Brain pericyte (primary cell): Measurements from ENCODE around the gene DUS1L.
"Not testable (repeated sequence)": the region's sequence is repeated elsewhere in the genome, so short reads cannot be mapped to it uniquely, and the experiment has no call there.

Experiments used
- DNase-seq: peaks from one replicate; pipeline ENCODE4 v3.0.0-alpha.2; 2012; ENCODE audit warnings: low read depth, low spot score

The DUS1L gene

DNA sequence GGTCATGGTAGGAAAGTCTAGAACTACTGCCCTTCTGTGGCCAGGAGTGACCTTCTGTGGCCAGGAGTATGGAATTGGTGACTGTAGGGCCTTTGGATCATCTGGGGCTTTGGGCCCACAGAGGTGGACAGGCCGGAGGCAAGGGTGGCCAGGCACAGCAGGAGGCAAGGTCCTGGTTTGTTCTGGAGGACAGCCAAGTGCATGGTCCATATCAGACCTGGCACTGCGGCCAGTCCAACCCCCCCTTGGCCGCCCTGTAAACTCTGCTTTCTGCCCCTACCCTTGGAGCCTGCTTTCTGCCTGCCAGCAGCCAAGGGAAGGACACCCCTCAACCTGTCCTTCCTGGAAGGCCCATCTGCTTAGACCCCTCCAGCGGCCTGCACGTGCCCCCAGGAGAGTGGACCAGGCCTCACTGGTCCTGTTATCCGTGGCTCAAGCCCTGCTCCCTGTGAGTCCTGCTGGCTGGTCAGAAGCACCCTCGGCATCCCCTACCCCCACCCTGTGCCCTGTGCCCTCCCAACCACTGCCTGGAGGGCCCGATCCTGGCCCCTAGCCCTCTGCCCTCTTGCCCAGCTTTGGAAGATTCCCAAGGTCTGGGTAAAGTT is 25.8 kb downstream of the DUS1L start:
- DNase-seq = no peak

DNA sequence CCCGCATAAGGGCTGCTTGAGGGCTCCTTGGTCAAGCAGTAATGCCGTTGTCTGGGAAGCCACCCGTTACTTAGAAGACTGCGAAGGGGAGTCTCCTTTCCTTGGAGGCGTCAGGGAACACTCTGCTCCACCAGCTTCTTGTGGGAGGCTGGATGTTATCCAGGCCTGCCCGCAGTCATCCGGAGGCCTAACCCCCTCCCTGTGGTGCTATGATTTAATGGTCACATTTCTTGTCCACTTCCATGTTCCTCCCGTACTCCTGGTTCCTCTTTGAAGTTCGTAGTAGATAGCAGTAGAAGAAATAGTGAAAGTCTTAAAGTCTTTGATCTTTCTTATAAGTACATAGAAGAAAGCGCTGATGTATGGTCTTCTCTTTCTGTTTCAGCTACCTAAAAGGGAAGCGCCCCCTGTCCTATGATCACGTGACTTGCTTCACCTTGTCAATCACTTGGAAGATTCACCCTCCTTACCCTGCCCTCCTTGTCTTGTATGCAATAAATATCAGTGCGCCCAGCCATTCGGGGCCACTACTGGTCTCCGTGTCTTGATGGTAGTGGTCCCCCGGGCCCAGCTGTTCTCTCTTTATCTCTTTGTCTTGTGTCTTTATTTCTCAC is 26.7 kb downstream of the DUS1L start:
- not testable (repeated sequence) for DNase-seq

DNA sequence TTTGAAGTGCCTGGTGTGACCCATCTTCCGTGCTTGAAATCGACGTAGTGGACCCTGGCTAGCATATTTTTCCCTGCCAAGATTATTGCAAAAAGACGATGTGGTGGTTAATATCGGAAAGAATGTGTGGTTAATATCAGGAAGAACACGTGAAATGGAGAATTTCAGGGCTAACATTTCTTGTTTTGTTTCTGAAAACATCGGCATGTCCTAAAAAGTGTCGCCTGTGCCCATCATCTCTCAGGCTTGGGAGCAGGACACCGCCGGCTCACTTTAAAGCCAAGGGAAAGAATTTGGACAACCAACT is 27.8 kb downstream of the DUS1L start:
- DNase-seq = no peak

DNA sequence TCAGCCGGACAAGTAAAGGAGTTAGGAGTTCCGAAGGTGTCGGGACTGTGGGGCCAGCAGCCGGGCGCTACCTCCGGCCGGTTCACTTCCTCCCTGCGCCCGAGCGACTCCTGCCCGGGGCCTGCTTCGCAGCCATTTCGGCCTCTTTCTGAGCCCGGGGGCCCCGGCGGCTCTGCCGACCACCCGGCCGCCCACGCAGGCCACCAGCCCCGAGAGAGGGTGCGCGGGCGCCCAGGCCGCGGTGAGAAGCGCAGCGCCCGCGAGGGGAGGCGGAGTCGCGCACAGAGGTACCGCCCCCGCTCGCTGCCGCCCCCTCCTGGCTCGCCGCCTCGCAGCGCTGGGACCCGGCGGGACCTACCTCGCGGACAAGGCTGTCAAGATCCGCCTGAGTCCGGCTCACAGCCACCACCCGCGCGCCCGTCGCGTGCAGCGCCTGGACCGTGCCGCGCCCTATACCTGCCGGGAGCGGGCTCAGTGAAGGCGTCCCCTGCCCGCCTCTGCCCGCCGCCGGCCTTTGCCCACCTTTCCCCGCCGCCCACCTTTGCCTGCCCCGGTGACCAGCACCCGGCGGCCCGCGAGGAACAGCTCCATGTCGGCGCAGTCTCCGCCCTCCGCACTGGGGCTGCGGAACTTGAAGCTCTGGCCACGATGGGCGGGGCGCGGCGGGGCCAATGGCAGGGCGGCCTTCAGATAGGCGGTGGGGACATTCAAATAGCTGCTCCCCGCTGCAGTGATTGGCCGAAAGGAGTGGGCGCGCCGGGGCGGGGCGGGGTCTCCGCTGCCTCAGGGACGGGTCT is 28.3 kb downstream of the DUS1L start, which contains the start of gene DCXR:
Gene DCXR (minus strand): TSS at position 606 of the 797 bp plus-strand sequence. CDS start 15 bp downstream, at position 591.
- DNase-seq = peak; percentile 83

DNA sequence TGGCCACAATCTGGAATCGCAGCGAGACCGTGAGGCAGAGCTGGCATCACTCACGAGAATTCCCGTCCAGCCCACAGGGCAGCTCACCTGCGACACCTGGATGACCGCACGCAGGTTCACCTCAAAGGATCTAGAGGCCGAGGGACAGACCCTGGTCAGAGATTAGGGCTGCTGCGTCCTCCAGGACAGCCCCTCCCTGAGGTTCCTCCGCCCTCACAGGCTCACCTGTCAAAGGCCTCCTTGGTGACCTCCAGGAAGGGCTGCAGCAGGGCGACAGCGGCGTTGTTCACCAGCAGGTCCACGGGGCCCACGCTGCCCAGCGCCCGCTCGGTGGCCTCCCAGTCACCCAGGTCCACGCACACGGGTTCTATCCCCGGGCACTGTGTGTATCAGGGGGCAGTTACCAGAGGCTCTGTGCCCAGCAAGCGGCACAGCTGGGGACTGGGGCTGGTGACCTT is 28.9 kb downstream of the DUS1L start:
- no peak for DNase-seq

DNA sequence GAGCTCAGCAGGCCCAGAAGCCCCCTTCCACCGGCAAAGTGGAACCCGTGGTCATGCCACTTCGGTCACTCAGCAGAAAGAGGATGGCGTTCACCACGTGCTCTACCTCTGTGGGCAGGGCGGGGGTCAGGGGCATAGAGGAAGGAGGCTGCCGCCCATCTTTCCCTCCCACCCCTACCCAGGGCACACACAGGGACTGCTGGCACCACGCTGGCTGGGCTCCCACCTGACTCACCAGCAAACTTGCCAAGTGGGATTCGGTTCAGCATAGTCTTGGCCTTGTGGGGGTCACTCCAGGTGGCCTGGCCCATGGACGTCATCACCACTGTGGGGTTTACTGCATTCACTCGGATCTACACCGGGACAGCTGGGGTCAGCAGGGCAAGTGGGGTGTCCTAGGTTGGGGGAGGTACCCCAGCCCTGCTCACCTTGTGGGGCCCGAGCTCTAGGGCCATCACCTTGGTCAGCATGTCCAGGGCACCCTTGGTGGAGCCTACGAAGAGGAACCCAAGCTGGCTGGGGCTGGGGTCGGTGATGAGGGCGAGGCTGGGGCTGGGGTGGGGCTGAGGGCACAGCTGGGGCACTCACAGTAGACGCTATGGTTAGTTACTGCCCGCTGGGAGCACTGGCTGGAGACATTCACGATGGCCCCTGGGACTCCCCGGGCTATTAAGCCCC is 29.5 kb downstream of the DUS1L start:
- DNase-seq = no peak

DNA sequence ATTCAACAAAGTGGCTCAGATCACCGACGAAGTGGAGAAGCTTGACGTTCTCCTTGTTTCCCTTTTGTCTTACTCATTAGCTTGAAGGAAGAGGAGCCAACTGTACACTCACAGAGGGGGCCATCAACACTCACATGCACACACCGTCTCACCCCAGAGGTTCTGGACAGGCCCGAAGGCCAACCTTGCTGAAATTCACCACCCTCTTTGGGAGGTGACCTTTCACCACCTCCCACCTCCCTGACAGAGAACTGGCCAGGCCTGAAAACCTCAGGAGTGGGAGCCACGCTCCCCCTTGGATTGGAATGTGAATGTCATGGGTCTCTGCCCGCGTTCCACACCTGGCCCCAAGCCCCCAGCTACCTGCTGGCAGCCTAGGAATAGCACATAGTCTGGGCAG is 30.1 kb downstream of the DUS1L start:
- DNase-seq = no peak

DNA sequence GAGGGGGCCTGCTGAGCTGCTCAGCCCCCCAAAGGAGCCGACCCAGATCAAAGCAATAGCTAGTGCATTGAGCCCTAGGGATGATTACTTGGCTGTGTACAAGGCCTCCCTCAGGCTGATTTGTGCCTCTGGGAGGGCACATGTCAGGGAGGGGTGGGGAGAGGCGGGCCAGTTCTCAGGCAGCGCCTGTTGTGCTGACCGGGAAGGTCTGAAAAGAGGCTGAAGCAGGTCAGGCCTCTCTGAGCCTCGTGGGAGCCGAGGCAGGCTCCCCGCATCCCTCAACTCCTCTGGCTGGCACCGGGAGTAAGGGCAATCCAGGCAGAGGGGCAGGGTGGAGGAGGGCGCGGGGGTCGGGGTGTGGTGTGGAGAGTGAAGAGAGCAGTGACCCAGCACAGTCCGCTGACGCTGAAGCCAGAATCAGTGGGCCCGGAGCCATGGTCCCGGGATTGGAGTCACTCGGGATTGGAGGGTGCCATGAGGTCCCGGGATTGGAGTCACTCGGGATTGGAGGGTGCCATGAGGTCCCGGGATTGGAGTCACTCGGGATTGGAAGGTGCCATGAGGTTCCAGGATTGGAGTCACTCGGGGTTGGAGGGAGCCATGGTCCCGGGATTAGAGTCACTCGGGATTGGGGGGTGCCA is 31.1 kb downstream of the DUS1L start:
- no peak for DNase-seq

DNA sequence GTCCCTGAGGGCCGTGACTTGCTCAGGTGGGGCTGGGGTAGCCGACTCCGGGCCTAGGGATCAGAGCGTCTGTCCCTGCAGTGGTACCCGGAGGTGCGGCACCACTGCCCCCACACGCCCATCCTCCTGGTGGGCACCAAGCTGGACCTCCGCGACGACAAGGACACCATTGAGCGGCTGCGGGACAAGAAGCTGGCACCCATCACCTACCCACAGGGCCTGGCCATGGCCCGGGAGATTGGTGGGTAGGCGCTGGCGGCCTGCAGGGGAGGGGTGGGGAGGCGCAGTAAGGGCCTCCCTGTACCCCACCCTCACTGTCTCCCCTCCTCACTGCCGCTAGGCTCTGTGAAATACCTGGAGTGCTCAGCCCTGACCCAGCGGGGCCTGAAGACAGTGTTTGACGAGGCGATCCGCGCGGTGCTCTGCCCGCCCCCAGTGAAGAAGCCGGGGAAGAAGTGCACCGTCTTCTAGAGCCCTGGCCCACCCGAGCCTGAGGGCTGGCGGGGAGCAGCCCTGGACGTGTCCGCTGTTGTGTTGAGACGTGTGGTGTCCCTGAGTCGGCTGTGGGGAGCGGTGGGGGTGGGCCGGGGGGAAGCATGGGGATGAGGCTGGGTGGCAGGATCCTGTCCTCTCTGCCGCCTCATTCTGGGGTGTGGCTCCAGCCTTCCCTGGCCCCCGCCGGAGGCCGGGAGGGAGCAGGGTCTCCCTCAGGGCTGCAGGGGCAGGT is 32.1 kb downstream of the DUS1L start:
- no peak for DNase-seq

DNA sequence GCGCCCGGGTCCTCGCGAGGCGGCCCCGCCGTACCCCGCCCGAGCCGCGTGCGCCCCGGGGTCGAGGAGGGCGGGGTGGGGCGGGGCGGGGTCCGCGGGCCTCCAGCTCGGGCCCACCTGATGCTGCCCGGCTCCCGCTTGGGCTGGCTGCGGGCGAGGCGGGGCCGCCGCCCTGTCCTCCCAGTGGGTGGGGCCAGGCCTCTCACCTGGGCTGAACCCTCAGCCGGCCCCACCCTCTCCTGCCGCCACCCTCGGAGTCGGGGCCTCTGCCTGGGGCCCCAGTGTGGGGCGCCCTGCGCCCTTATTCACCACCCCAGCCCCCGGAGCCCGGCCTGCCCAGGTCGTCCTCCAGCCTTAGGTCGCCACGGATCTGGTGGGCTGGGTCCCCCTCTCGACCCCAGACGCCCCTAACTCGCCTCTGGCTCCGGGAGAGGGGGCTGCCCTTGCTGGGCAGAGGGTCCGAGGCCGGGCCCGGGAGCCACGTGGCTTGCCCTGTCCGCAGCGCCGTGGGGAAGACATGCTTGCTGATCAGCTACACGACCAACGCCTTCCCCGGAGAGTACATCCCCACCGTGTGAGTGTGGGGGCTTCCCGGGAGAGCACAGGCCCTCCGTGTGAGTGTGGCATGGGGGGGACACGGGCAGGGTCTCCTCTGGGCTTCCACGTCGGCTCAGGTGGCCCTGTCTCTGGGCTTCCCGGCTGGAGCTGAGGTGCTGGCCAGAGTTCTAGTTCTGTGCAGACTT is 33.5 kb downstream of the DUS1L start:
- DNase-seq = no peak

DNA sequence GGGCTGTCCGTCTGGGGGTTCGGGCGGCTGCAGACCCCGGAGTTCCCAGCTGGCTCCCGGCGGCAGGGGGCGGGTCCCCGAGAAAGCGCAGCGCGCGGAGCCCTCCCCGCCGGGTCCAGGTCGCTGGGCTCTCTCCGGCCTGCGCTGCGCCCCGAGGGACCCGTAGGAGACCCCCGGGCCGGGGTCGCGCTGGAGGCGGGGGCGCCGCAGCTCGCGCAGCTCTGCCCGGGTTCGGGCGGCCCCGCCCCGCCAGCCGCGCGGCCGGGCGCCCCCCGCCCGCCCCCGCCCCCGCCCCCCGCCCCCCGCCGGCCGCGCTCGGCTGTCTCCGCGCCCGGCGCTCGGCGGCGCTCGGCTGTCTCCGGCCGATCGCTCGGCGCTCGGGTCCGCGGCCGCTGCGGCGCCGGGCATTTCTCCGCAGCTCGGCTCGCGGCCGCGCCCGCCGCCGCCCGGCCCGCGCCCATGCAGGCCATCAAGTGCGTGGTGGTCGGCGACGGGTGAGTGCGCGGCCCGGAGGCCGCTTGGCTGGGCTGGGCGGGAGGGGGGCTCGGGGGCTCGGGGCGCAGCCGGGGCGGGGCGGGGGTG is 34.2 kb downstream of the DUS1L start, which contains the start of gene RAC3:
Gene RAC3 (plus strand): TSS at position 376 of the 582 bp plus-strand sequence. CDS start 84 bp downstream, at position 460.
- DNase-seq = no peak

DNA sequence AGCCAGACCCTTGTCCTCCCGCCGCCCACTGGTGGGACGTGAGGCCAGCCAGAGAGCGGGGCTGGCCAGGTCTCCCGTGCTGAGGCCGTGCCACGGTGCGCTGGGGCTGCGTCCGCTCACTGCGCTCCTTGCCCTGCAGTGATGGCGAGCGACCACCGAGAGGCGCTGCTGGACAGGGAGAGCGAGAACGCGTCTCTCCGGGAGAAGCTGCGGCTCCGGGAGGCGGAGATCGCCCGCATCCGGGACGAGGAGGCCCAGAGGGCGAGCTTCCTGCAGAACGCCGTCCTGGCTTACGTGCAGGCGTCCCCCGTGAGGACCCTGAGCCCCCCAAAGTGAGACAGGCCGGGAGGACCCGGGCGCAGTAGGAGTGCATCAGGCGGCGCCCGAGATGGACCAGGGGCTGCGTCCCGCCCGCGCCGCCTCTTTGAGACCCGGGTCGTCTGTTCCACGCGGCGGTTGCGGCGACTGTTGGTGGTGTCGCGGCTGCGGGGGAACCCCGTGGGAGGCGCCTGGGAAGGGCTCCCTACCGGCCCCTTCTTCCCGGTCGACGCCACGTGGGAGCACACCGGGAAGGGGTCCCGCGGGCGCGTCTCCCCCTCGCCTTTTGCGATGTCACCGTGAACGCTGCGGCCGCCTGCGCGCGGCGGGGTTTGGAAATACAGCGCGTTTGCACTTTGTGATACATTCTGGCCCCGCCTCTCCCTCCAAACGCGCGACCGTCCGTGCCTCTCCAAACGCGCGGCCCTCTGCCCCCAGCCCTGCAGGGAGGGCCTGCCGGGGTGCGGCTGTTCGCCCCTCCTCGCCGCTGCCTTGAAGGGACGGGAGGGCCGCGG is 34.9 kb downstream of the DUS1L start:
- DNase-seq = peak; percentile 41

DNA sequence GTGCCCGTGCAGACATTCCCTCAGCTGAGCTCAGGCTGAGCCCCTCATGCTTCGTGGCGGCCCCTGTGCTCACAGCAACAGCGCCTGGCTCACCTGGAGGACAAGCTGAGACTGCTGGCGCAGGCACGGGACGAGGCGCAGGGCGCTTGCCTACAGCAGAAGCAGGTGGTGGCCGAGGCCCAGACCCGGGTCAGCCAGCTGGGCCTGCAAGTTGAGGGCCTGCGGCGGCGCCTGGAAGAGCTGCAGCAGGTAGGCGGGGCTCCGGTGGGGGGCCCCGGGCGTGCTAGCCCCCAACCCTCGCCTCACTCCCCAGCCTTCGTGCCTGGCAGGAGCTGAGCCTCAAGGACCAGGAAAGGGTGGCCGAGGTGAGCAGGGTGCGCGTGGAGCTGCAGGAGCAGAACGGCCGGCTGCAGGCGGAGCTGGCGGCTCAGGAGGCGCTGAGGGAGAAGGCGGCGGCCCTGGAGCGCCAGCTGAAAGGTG is 35.6 kb downstream of the DUS1L start:
- no peak for DNase-seq

DNA sequence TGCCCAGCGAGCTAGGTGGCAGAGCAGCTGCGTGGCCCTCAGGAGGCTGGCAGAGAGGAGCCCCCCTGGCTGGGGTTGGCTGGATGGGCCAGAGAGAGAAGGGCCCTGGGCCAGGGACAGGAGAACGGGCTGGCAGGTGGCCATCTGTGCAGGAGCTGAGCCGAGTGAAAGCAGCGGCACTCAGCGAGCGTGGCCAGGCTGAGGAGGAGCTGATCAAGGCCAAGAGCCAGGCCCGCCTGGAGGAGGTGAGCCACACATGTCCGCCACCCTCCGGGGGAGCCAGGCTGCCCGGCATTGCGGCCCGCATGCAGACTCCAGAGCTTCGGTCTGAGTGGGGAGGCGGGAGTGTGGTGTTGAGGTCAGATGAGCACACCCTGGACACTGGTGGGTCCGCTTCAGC is 36.2 kb downstream of the DUS1L start:
- DNase-seq = no peak

DNA sequence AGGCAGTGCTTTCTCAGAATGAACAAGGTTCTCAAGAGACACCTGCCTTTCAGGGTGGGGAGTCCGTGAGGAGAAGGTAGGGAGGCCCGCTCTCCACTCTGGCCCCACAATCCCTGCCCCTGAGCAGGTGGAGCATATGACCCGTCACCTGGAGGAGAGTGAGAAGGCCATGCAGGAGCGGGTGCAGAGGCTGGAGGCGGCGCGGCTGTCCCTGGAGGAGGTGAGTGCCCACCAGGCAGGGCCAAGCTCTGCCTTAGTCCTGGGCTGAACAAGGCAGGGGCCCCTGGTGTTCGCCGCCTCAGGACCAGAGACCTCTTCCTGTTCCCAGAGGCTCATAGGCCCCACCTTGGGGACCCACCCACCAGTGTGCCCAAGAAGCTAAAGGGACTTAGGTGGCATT is 36.6 kb downstream of the DUS1L start:
- DNase-seq = no peak

DNA sequence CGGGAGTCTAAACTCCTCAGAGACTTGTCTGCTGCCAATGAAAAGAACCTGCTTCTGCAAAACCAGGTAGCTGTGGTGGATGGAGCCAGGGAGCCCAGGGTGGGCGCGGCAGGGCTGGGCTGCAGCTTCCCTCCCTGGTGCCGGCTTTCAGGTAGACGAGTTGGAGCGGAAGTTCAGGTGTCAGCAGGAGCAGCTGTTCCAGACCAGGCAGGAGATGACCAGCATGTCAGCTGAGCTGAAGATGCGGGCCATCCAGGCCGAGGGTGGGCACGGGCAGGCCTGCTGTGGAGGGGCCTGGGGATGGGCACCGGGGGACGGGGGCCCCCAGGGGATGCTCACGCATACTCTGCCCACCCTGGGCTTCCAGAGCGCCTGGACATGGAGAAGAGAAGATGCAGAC is 37.4 kb downstream of the DUS1L start:
- no peak for DNase-seq

DNA sequence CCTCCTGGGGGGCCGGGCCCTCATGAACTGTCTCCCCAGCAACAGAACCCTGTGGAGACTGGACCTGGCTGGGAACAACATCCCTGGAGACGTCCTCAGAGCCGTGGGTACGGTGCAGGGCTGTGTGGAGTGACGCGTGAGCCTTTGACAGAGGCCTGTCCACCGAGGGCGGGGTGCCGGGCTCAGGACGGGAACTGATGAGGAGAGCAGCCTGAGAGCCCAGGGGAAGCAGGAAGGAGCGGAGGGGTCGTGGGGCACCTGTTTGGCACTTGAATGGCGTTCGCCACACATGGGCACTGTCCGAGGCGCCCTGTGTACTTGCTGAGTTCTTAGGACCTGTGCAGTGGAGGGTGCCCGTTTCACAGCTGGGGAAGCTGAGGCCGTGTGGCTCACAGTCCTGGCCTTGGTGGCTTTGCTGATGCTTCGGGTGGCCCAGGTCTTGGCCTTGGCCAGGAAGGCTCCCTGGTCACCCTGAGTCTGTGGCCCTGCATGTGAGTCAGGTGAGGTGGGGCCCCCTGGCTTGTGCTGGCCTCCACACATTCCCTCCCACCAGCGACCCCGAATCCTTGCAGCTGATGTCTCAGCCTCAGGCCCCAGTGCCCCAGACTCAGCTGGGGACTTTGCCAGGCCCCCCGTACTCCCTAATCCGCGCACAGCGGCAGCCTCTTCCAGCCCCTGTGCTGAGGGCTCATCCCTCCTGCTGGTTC is 40.0 kb downstream of the DUS1L start:
- DNase-seq = no peak

DNA sequence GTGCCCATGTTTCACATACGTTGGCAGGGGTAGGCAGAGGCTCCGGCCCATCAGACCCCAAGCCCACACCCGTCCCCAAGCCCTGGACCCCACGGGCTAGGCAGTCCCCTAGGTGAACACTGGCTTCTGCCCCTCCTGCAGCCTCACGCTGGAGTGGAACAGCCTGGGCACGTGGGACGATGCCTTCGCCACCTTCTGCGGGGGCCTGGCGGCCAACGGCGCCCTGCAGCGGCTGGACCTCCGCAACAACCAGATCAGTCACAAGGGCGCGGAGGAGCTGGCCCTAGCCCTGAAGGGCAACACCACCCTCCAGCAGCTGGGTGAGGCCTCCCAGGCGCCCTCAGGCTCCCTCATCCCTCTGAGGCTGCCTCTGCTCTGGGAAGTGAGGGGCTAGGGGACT is 40.7 kb downstream of the DUS1L start:
- DNase-seq = no peak
